A549 (cell line): ENCODE data around the gene ZNRF2. TPM values are rescaled to one million over a fixed set of nuclear protein-coding genes. Genes with fewer than 3 reads are reported as not detected.
A peak's percentile ranks its signal among the peaks of the same experiment; 100 is the strongest.

Experiments used
- ATAC-seq, 2 experiments: fragments of 200-7000 bp in 1 of 2; fragments of >200 bp in 1 of 2; cut with Nextera tagmentation in 1 of 2; cut with Tn5 transposase in 1 of 2; 3 replicates each; pipeline versions ENCODE4 v1.8.0 to v1.9.1; 2018 to 2020; ENCODE audit warnings: mild to moderate bottlenecking in 1 of 2, moderate library complexity in 1 of 2
- CTCF ChIA-PET: fragments of 300-600 bp; sonication (Branson Sonifier 250); formaldehyde crosslinking; extraction: SDS; loops from one replicate; lab custom pipeline; 2021; ENCODE audit warnings: antibody characterized with exemption, inconsistent platforms; lab: Yijun Ruan, JAX
- POLR2A ChIA-PET: fragments of 350-600 bp; formaldehyde crosslinking; extraction: SDS; loops from one replicate; lab custom pipeline; 2021; ENCODE audit warnings: antibody characterized with exemption, inconsistent platforms; lab: Yijun Ruan, JAX
- DNase-seq, 2 experiments: peaks; one replicate each; pipeline versions ENCODE4 v3.0.0 to v3.0.0-alpha.2; 2011 to 2016; ENCODE audit warnings: low read depth in 1 of 2, low spot score in 1 of 2
- FAIRE-seq: peaks from 2 replicates; lab custom pipeline; 2011; peaks lifted over from hg19 to GRCh38; lab: Jason Lieb, UNC
- H3K27ac ChIP-seq, 2 experiments: fragments of >200 bp; sonication (Bioruptor Twin); formaldehyde crosslinking; 3 replicates each; pipeline ENCODE4 v1.5.1; 2016 to 2017
- H3K4me1 ChIP-seq: fragments of >200 bp; sonication (Bioruptor Twin); formaldehyde crosslinking; 3 replicates; pipeline ENCODE4 v1.6.1; 2016
- H3K4me2 ChIP-seq: fragments of >200 bp; sonication (Bioruptor Twin); formaldehyde crosslinking; 3 replicates; pipeline ENCODE4 v1.6.1; 2016
- H3K4me3 ChIP-seq: fragments of >200 bp; sonication (Bioruptor Twin); formaldehyde crosslinking; 3 replicates; pipeline ENCODE4 v1.5.1; 2016
- H3K9me3 ChIP-seq: fragments of >200 bp; sonication (Bioruptor Twin); formaldehyde crosslinking; 3 replicates; pipeline ENCODE4 v1.6.1; 2016
- EHMT2 ChIP-seq: fragments of 200-600 bp; sonication (generic); IDR thresholded peaks from 2 replicates; pipeline ENCODE4 v1.6.1; 2016; ENCODE audit warnings: antibody characterized with exemption, low read depth, mild to moderate bottlenecking, moderate library complexity
- FOSB ChIP-seq: fragments of 250-450 bp; sonication (Bioruptor Pico); IDR thresholded peaks from 2 replicates; pipeline ENCODE4 v1.5.0; 2020; ENCODE audit warnings: mild to moderate bottlenecking, moderate library complexity
- GATA3 ChIP-seq: IDR thresholded peaks from 2 replicates; pipeline ENCODE4 v1.6.1; 2012; ENCODE audit warnings: borderline replicate concordance
- HOXB13 ChIP-seq: fragments of 250-450 bp; sonication (Bioruptor Pico); IDR thresholded peaks from 2 replicates; pipeline ENCODE4 v1.5.0; 2020; ENCODE audit warnings: low read depth, mild to moderate bottlenecking, moderate library complexity
- JUNB ChIP-seq: fragments of >200 bp; sonication (Bioruptor Twin); formaldehyde crosslinking; IDR thresholded peaks from 2 replicates; pipeline ENCODE4 v1.6.1; 2016
- KDM1A ChIP-seq: fragments of 200-600 bp; sonication (generic); IDR thresholded peaks from 2 replicates; pipeline ENCODE4 v1.6.1; 2016; ENCODE audit warnings: low read depth, mild to moderate bottlenecking
- MAFK ChIP-seq: fragments of 450-650 bp; IDR thresholded peaks from 2 replicates; pipeline ENCODE4 v1.6.1; 2014; ENCODE audit not compliant: partially characterized antibody
- NPAS2 ChIP-seq: fragments of 250-450 bp; sonication (Bioruptor Pico); IDR thresholded peaks from 2 replicates; pipeline ENCODE4 v1.8.0; 2022; ENCODE audit warnings: mild to moderate bottlenecking, moderate library complexity, borderline replicate concordance
- RARB ChIP-seq: fragments of 250-450 bp; sonication (Bioruptor Pico); IDR thresholded peaks from 2 replicates; pipeline ENCODE4 v1.8.0; 2021; ENCODE audit warnings: mild to moderate bottlenecking, moderate library complexity
- RNF2 ChIP-seq: fragments of 200-600 bp; sonication (generic); IDR thresholded peaks from 2 replicates; pipeline ENCODE4 v1.6.1; 2016; ENCODE audit warnings: low read depth, mild to moderate bottlenecking, antibody characterized with exemption, moderate library complexity, borderline replicate concordance
- SMC3 ChIP-seq: fragments of >200 bp; sonication (Bioruptor Twin); formaldehyde crosslinking; IDR thresholded peaks from 3 replicates; pipeline ENCODE4 v1.6.1; 2018; ENCODE audit warnings: inconsistent platforms
- SREBF2 ChIP-seq: fragments of 450-650 bp; IDR thresholded peaks from 2 replicates; pipeline ENCODE4 v1.6.1; 2014; ENCODE audit warnings: mild to moderate bottlenecking, moderate library complexity
- ZSCAN20 ChIP-seq: fragments of 250-450 bp; sonication (Bioruptor Pico); IDR thresholded peaks from 2 replicates; pipeline ENCODE4 v1.8.0; 2022; ENCODE audit warnings: mild to moderate bottlenecking, moderate library complexity
- WGBS: methylation state at CpG from one replicate; pipeline ENCODE4 v1.1.6; 2017; ENCODE audit errors: missing lambda C conversion rate; 5-methylcytosine and 5-hydroxymethylcytosine counted together
- polyA plus RNA-seq, 4 experiments: library from polyadenylated mRNA; depleted of rRNA in 3 of 4; stranded (reverse); fragments of >200 nt; fragmentation: RNase III in 1 of 4; extraction: RNeasy Plus Mini Kit Qiagen cat#74134 plus additional on column Dnase treatment in 1 of 4; gene quantifications; 2 replicates in 3 of 4; 3 replicates in 1 of 4; pipeline ENCODE4 v1.2.3, GENCODE V29; 2011 to 2017
- TF ChIP-seq, protein P1 (sequence below): fragments of 250-450 bp; sonication (Bioruptor Pico); IDR thresholded peaks from 2 replicates; pipeline ENCODE4 v1.5.0; 2021; ENCODE audit warnings: mild to moderate bottlenecking, moderate library complexity, borderline replicate concordance
- TF ChIP-seq, protein P2 (sequence below): fragments of >200 bp; sonication (Bioruptor Twin); formaldehyde crosslinking; IDR thresholded peaks from 2 replicates; pipeline ENCODE4 v1.6.1; 2016

Gene ZNRF2
- polyA plus RNA-seq, 2 of the 4 experiments (the other 2 are of a cell fraction): 5.9 to 11.4 TPM

DNA sequence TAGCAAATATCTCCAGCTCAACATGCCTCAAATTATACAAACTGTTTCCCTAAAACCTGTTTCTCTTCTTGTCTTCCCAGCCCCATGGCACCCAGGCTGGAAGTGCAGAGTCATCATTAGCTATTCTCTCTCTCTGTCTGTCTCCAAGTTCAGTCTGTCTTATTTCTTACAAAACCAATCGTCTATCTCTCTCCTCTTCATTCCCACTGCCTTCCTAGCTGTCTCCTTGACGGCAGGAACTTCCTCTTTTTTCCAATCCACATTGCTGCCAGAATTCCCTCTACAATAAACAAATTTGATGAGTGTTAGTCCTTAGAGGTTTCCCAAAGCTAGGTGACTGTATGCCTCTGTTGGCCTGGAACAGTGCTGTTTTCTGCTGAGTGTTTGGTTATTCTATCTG is 14.9 kb upstream of the ZNRF2 start:
- CTCF ChIA-PET: interaction anchor here (1.2 to 1.3 kb wide), 2 partner anchors 105 to 144 kb away, joined by 4 to 5 read pairs; no protein-coding TSS in a partner anchor
- WGBS: 48% methylated on average over 2 of the region's 2 CpGs
- H3K4me2 ChIP-seq: no peak overlapping the region
- POLR2A ChIA-PET: no interaction called here
- DNase-seq: no peak
- no peak overlapping the region for H3K4me3 ChIP-seq
- no peak overlapping the region for H3K27ac ChIP-seq
- peak; percentile 62 for TF ChIP-seq MAFK
- TF ChIP-seq, protein P1, sequence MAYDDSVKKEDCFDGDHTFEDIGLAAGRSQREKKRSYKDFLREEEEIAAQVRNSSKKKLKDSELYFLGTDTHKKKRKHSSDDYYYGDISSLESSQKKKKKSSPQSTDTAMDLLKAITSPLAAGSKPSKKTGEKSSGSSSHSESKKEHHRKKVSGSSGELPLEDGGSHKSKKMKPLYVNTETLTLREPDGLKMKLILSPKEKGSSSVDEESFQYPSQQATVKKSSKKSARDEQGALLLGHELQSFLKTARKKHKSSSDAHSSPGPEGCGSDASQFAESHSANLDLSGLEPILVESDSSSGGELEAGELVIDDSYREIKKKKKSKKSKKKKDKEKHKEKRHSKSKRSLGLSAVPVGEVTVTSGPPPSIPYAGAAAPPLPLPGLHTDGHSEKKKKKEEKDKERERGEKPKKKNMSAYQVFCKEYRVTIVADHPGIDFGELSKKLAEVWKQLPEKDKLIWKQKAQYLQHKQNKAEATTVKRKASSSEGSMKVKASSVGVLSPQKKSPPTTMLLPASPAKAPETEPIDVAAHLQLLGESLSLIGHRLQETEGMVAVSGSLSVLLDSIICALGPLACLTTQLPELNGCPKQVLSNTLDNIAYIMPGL: no peak
- TF ChIP-seq, all 56 proteins: peak for 1
- FAIRE-seq (no peak), ATAC-seq (no peak)
- Histone ChIP-seq H3K9me3 (no peaks in the 10 kb centered on the region), H3K4me1 (no peaks in the 10 kb centered on the region)

DNA sequence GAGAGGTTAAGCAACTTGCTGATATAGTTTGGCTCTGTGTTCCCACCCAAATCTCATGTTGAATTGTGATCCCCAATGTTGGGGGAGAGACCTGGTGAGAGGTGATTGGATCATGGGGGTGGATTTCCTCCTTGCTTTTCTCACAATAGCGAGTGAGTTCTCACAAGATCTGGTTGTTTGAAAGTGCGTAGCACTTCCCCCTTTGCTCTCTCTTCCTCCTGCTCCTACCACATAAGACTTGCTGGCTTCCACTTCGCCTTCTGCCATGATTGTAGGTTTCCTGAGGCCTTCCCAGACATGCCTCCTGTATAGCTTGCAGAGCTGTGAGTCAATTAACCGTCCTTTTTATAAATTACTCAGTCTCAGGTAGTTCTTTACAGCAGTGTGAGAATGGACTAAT is 13.5 kb upstream of the ZNRF2 start:
- H3K27ac ChIP-seq: no peak overlapping the region
- ChIA-PET POLR2A (no interaction called here), CTCF (interaction anchor here (0.9 to 9.7 kb wide), 5 partner anchors 9 to 293 kb away, joined by 3 to 107 read pairs (median 3); no protein-coding TSS in a partner anchor)
- FAIRE-seq (no peak), DNase-seq (no peak), ATAC-seq (no peak)
- H3K4me3 ChIP-seq: no peak overlapping the region
- 70% methylated on average over 4 of the region's 4 CpGs for WGBS
- H3K4me1 ChIP-seq: no peaks in the 10 kb centered on the region
- H3K9me3 ChIP-seq: no peaks in the 10 kb centered on the region
- H3K4me2 ChIP-seq: no peak overlapping the region
- TF ChIP-seq SMC3 (no peak), RARB (CRISPR knock-in tag) (no peak), ZSCAN20 (CRISPR knock-in tag) (no peak)

GRCh38 chr7:30272126-30272525 is 12.3 kb upstream of the ZNRF2 start:
- TF ChIP-seq GATA3 (no peak), FOSB (CRISPR knock-in tag) (no peak)
- Histone ChIP-seq H3K4me2 (no peak overlapping the region), H3K9me3 (no peaks in the 10 kb centered on the region), H3K4me3 (no peak overlapping the region), H3K4me1 (no peaks in the 10 kb centered on the region), H3K27ac (no peak overlapping the region)
- no peak for FAIRE-seq
- 47% methylated on average over 2 of the region's 2 CpGs for WGBS
- ATAC-seq: no peak
- ChIA-PET CTCF (interaction anchor here (1.0 to 9.7 kb wide), 4 partner anchors 44 to 292 kb away, joined by 3 to 107 read pairs (median 44); no protein-coding TSS in a partner anchor), POLR2A (no interaction called here)
- no peak for DNase-seq

DNA sequence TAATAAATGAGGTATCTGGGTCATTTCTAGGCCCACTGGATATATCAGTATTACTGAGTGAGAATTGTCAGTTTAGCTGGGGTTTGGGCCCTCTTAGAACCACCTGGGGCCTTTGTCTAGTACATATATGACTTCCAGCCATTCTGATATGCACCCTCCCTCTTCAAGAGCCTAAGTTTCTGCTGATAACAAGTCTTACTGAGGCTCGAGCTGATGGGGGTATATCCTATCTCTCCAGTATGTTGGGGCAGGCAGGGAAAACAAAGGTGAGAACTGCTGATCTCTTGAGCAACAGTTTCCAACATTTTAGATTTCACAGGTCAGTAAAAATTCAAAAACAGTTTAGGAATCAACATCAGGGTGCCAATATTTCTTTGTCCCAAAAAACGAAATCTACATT is 10.8 kb upstream of the ZNRF2 start:
- DNase-seq: no peak
- H3K27ac ChIP-seq: no peak overlapping the region
- no peaks in the 10 kb centered on the region for H3K9me3 ChIP-seq
- no peak overlapping the region for H3K4me3 ChIP-seq
- TF ChIP-seq JUNB (no peak), RARB (CRISPR knock-in tag) (no peak), HOXB13 (no peak), GATA3 (no peak), SMC3 (no peak), SREBF2 (no peak), EHMT2 (no peak), RNF2 (no peak), KDM1A (no peak), NPAS2 (CRISPR knock-in tag) (no peak), ZSCAN20 (CRISPR knock-in tag) (no peak)
- TF ChIP-seq, protein P2, sequence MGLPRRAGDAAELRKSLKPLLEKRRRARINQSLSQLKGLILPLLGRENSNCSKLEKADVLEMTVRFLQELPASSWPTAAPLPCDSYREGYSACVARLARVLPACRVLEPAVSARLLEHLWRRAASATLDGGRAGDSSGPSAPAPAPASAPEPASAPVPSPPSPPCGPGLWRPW: no peak
- no peaks in the 10 kb centered on the region for H3K4me1 ChIP-seq
- POLR2A ChIA-PET: no interaction called here
- CTCF ChIA-PET: interaction anchor here (0.8 to 9.7 kb wide), 4 partner anchors 11 to 291 kb away, joined by 5 to 107 read pairs (median 64); no protein-coding TSS in a partner anchor
- H3K4me2 ChIP-seq: no peak overlapping the region
- WGBS: 21% methylated on average over 2 of the region's 2 CpGs
- no peak for ATAC-seq
- FAIRE-seq: no peak
